OCI-LY7 (cell line): Measurements from ENCODE around the gene C1orf167. TPM values are rescaled to one million over a fixed set of nuclear protein-coding genes. Genes with fewer than 3 reads are reported as not detected.
A peak's percentile ranks its signal among the peaks of the same experiment; 100 is the strongest.

Source experiments
- BruUV-seq: library from RNA; stranded (reverse); fragments of 400-500 nt; replicated peaks from 2 replicates; lab custom pipeline; 2021; lab: Mats Ljungman, UMichigan
- CTCF ChIA-PET: fragments of 300-600 bp; sonication (Branson Sonifier 250); formaldehyde crosslinking; loops from one replicate; lab custom pipeline; 2022; ENCODE audit warnings: antibody characterized with exemption; ENCODE audit not compliant: unreplicated experiment; lab: Charles Lee
- POLR2A ChIA-PET: fragments of 300-600 bp; sonication (Branson Sonifier 250); formaldehyde crosslinking; loops from one replicate; lab custom pipeline; 2022; ENCODE audit warnings: antibody characterized with exemption; lab: Charles Lee
- DNase-seq: peaks from one replicate; pipeline ENCODE4 v3.0.0-alpha.2; 2015; ENCODE audit warnings: low spot score
- H2AFZ ChIP-seq: fragments of 200-600 bp; sonication (generic), shearing (Covaris generic); 2 replicates; pipeline ENCODE4 v1.6.1; 2014; ENCODE audit warnings: mild to moderate bottlenecking, antibody characterized with exemption, low read length, moderate library complexity
- H3K27ac ChIP-seq: fragments of 200-600 bp; sonication (generic); 2 replicates; pipeline ENCODE4 v1.5.1; 2014; ENCODE audit warnings: mixed run types, low read depth, mild to moderate bottlenecking, moderate library complexity, low read length, inconsistent platforms; ENCODE audit not compliant: poor library complexity, severe bottlenecking
- H3K36me3 ChIP-seq: fragments of 200-600 bp; sonication (generic); 2 replicates; pipeline ENCODE4 v1.6.1; 2014; ENCODE audit warnings: mild to moderate bottlenecking, antibody characterized with exemption, low read length, moderate library complexity, mixed read lengths; ENCODE audit not compliant: insufficient read depth
- H3K4me1 ChIP-seq: fragments of 200-600 bp; sonication (generic); 2 replicates; pipeline ENCODE4 v1.5.1; 2014; ENCODE audit warnings: mild to moderate bottlenecking, low read length; ENCODE audit not compliant: insufficient read depth, poor library complexity, severe bottlenecking
- H3K4me2 ChIP-seq: fragments of 200-600 bp; sonication (generic); 2 replicates; pipeline ENCODE4 v1.6.1; 2014; ENCODE audit warnings: mild to moderate bottlenecking, low read length
- H3K4me3 ChIP-seq: fragments of 200-600 bp; sonication (generic); 2 replicates; pipeline ENCODE4 v1.5.1; 2014; ENCODE audit warnings: mild to moderate bottlenecking, low read depth, low read length; ENCODE audit not compliant: poor library complexity, severe bottlenecking
- H3K79me2 ChIP-seq: fragments of 200-600 bp; sonication (generic); 2 replicates; pipeline ENCODE4 v1.6.1; 2016; ENCODE audit warnings: low read depth, mild to moderate bottlenecking, low read length, moderate library complexity, mixed read lengths; ENCODE audit not compliant: insufficient read depth
- H3K9me2 ChIP-seq: fragments of 200-600 bp; sonication (generic); 2 replicates; pipeline ENCODE4 v1.6.1; 2016; ENCODE audit warnings: mild to moderate bottlenecking, low read length, mixed read lengths; ENCODE audit not compliant: insufficient read depth
- H3K9me3 ChIP-seq: fragments of 200-600 bp; sonication (generic); 2 replicates; pipeline ENCODE4 v1.6.1; 2014; ENCODE audit warnings: mild to moderate bottlenecking, mixed run types, low read length, mixed read lengths
- H4K20me1 ChIP-seq: fragments of 200-600 bp; sonication (generic); 2 replicates; pipeline ENCODE4 v1.6.1; 2014; ENCODE audit warnings: mild to moderate bottlenecking, antibody characterized with exemption, low read length, moderate library complexity, mixed read lengths; ENCODE audit not compliant: insufficient read depth
- CTCF ChIP-seq: fragments of 200-600 bp; sonication (generic); conservative IDR thresholded peaks from 2 replicates; pipeline ENCODE4 v1.5.1; 2014; ENCODE audit warnings: mild to moderate bottlenecking, antibody characterized with exemption, low read length, moderate library complexity, mixed read lengths
- EZH2phosphoT487 ChIP-seq: fragments of 200-600 bp; sonication (generic); IDR thresholded peaks from 2 replicates; pipeline ENCODE4 v1.6.1; 2018; ENCODE audit warnings: low read depth, borderline replicate concordance, mild to moderate bottlenecking, mixed run types, antibody characterized with exemption, low read length, moderate library complexity, mixed read lengths
- intact Hi-C: fragments of 100-400 bp; cut with micrococcal nuclease; formaldehyde crosslinking; loops from one replicate; pipeline ENCODE4 v1.10.0; 2022; ENCODE audit not compliant: unreplicated experiment
- total RNA-seq, 2 experiments: library from RNA; depleted of rRNA in 1 of 2; stranded (reverse); fragments of >200 nt in 1 of 2; shearing (Covaris generic) in 1 of 2; gene quantifications; 2 replicates each; pipeline ENCODE4 v1.2.3, GENCODE V29; 2014 to 2022

Gene C1orf167
- total RNA-seq, 2 experiments from 2014 or later = 1.7 to 4.2 TPM

GRCh38 chr1:11813021-11813420 is 51.0 kb downstream of the C1orf167 start:
- intact Hi-C loops = no loop called here
- BruUV-seq = no TSS peak
- ChIA-PET POLR2A (interaction anchor here (0.7 to 2.4 kb wide), 4 partner anchors 10 to 752 kb away, joined by 3 to 11 read pairs (median 4); no protein-coding TSS in a partner anchor), CTCF (no interaction called here)
- Histone ChIP-seq H3K79me2 (peaks cover 33% of the 10 kb centered on the region), H4K20me1 (no peaks in the 10 kb centered on the region), H3K36me3 (peaks cover 71% of the 10 kb centered on the region), H3K9me2 (no peaks in the 10 kb centered on the region), H3K9me3 (no peaks in the 10 kb centered on the region), H3K4me2 (peak overlapping the region; percentile 53), H3K4me1 (peaks cover 50% of the 10 kb centered on the region), H3K4me3 (peak overlapping the region; percentile 29), H3K27ac (peak overlapping the region; percentile 90), H2AFZ (no peak overlapping the region)
- TF ChIP-seq EZH2phosphoT487 (no peak), CTCF (no peak)
- DNase-seq = peak; percentile 18

- no peak overlapping the region for H3K4me2 ChIP-seq
- no peak overlapping the region for H2AFZ ChIP-seq
- CTCF ChIA-PET = no interaction called here
- peaks cover 66% of the 10 kb centered on the region for H3K36me3 ChIP-seq
- H3K27ac ChIP-seq = no peak overlapping the region
- DNase-seq = no peak
- H3K9me3 ChIP-seq = no peaks in the 10 kb centered on the region
- no peaks in the 10 kb centered on the region for H4K20me1 ChIP-seq
- H3K9me2 ChIP-seq = no peaks in the 10 kb centered on the region
- no peak for TF ChIP-seq CTCF
- TF ChIP-seq EZH2phosphoT487 = no peak
- peaks cover 41% of the 10 kb centered on the region for H3K4me1 ChIP-seq
- H3K4me3 ChIP-seq = no peak overlapping the region
- peaks cover 21% of the 10 kb centered on the region; the same call in 1 of the 2 replicates for H3K79me2 ChIP-seq
- POLR2A ChIA-PET = interaction anchor here (0.7 kb wide), 1 partner anchor 166 kb away, joined by 3 read pairs; no protein-coding TSS in a partner anchor
- no TSS peak for BruUV-seq
- intact Hi-C loops = no loop called here
These were observed 55.2 kb downstream of the C1orf167 start for GRCh38 chr1:11817192-11817591.

- Histone ChIP-seq H3K9me3 (no peaks in the 10 kb centered on the region), H3K36me3 (peaks cover 78% of the 10 kb centered on the region), H4K20me1 (no peaks in the 10 kb centered on the region), H3K9me2 (no peaks in the 10 kb centered on the region), H3K4me1 (no peaks in the 10 kb centered on the region), H3K27ac (no peak overlapping the region), H3K79me2 (no peaks in the 10 kb centered on the region), H2AFZ (no peak overlapping the region), H3K4me3 (no peak overlapping the region), H3K4me2 (no peak overlapping the region)
- TF ChIP-seq CTCF (no peak), EZH2phosphoT487 (no peak)
- BruUV-seq = no TSS peak
- ChIA-PET POLR2A (no interaction called here), CTCF (no interaction called here)
- DNase-seq = no peak
- intact Hi-C loops = no loop called here
These were observed 60.1 kb downstream of the C1orf167 start for GRCh38 chr1:11822091-11822490.
